Activated CD4-positive, alpha-beta T cell treated with anti-CD3 and anti-CD28 coated beads, Interleukin-2, Interleukin-6, amounts not matched to agents 100 ng/mL and 50 ng/mL, durations not matched to agents 16 hours and 8 hours (primary cell): ENCODE measurements around the gene KRT81.

Experiments used
- DNase-seq: peaks from one replicate; pipeline ENCODE4 v3.0.0-alpha.2; 2020

The KRT81 gene

DNA sequence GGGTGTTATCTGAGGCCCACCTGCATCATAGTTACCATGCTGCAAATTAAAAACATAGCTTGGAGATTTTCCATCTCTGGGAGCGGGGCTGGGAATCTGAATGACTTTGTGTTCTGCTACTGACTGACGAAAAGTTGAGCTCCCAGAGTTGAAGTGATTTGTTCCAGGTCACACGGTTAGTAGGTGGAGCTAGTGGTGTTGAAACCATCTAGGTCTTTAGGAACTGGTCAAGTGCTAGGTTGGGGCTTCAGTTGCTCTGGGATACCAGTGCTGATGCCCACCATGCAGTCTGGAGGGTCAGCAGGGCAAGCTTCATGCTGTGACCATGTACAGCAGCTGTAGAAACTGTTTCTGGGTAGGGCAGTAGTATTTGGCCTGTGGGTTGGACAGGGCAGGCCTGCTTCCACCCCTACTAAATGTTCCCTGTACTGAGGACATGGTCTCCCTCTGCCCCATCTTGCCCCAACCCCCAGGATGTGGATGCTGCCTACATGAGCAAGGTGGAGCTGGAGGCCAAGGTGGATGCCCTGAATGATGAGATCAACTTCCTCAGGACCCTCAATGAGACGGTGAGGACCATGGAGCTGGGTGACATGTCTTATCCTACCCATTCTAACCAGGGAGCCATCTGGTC lies 53.0 kb downstream of the KRT81 start:
- no peak for DNase-seq

DNA sequence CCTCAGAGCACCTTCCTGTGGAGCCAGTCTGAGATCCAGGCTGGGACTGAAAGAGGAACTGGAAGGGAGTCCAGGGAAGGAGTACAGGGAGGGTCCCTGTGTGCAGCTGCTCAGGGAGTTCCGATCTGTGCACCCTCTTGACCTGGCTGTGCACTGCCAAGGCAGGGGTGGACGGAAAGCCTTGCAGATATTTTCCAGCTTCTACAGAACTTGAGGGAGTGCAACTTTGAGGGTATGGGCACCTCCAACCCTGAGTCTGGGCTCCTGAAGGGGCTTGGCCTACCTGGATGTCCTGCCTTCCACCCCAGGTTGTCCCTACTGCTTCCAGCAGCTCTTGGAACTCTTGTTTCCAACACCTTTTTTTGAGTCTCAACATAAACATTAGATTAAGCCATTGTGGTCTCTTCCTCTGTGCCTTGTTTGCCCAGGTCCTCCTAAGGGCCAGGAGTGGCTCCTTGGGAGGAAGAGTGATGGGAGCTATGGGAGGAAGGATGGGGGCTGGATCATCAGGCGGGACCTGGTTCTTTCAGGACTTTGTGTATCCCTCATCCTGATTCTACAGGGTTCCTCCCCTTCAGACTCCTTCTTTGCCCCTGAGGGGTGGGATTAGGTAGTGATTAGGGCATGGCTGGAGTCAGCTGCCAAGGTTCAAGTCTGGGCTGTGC lies 54.8 kb downstream of the KRT81 start:
- no peak for DNase-seq
